CD14-positive monocyte (primary cell): Measurements from ENCODE around the gene POP4. TPM values are rescaled to one million over a fixed set of nuclear protein-coding genes. Genes with fewer than 3 reads are reported as not detected.

Experiments used
- DNase-seq, 3 donors: peaks; one replicate each; pipeline ENCODE4 v3.0.0-alpha.2; 2011 to 2022
- H2AFZ ChIP-seq: 2 replicates; pipeline ENCODE4 v1.6.0; 2012; ENCODE audit warnings: mild to moderate bottlenecking, low read depth, low read length, inconsistent platforms; ENCODE audit not compliant: insufficient read depth, poor library complexity, severe bottlenecking
- H3K27ac ChIP-seq, 2 donors: 1 replicate in 1 of 2; 2 replicates in 1 of 2; pipeline ENCODE4 v1.5.1; 2012 to 2013; ENCODE audit warnings: low read length in 2 of 2, control low read depth in 1 of 2, inconsistent platforms in 1 of 2, low read depth in 1 of 2, mild to moderate bottlenecking in 1 of 2
- H3K27me3 ChIP-seq, 2 donors: one replicate each; pipeline versions ENCODE4 v1.6.0 to v1.6.1; 2011 to 2013; ENCODE audit warnings: low read length in 2 of 2; ENCODE audit not compliant: control insufficient read depth in 2 of 2, insufficient read depth in 2 of 2
- H3K36me3 ChIP-seq, 2 donors: replicated peaks in 1 of 2; 1 replicate in 1 of 2; 2 replicates in 1 of 2; pipeline versions ENCODE4 v1.5.1 to v1.6.1; 2012 to 2013; ENCODE audit warnings: low read length in 2 of 2, control low read depth in 1 of 2, inconsistent platforms in 1 of 2, mild to moderate bottlenecking in 1 of 2; ENCODE audit not compliant: insufficient read depth in 2 of 2, control insufficient read depth in 1 of 2
- H3K4me1 ChIP-seq, 2 donors: 1 replicate in 1 of 2; 2 replicates in 1 of 2; pipeline versions ENCODE4 v1.5.1 to v1.6.1; 2012 to 2013; ENCODE audit warnings: low read length in 2 of 2, control low read depth in 1 of 2, inconsistent platforms in 1 of 2, mild to moderate bottlenecking in 1 of 2, moderate library complexity in 1 of 2; ENCODE audit not compliant: insufficient read depth in 2 of 2, control insufficient read depth in 1 of 2
- H3K4me2 ChIP-seq: replicated peaks from 2 replicates; pipeline ENCODE3; 2012; ENCODE audit warnings: low read length, moderate library complexity, mild to moderate bottlenecking; ENCODE audit not compliant: poor library complexity, severe bottlenecking; ENCODE audit errors: extremely low read depth
- H3K4me3 ChIP-seq, 3 experiments: fragments of 200-600 bp in 1 of 3; sonication (generic) in 1 of 3; replicated peaks in 1 of 3; 1 replicate in 2 of 3; 2 replicates in 1 of 3; pipeline ENCODE4 v1.5.1; 2011 to 2013; ENCODE audit warnings: low read length in 3 of 3, mild to moderate bottlenecking in 3 of 3, control low read depth in 2 of 3, low read depth in 2 of 3, inconsistent platforms in 1 of 3, moderate library complexity in 1 of 3
- H3K79me2 ChIP-seq: 2 replicates; pipeline ENCODE4 v1.6.0; 2012; ENCODE audit warnings: mild to moderate bottlenecking, control low read depth, inconsistent platforms, low read length, moderate library complexity; ENCODE audit not compliant: insufficient read depth
- H3K9ac ChIP-seq: 2 replicates; pipeline ENCODE4 v1.6.0; 2017; ENCODE audit warnings: low read length, mild to moderate bottlenecking; ENCODE audit not compliant: insufficient read depth, poor library complexity, severe bottlenecking
- H3K9me3 ChIP-seq, 2 donors: replicated peaks in 1 of 2; 1 replicate in 1 of 2; 2 replicates in 1 of 2; pipeline versions ENCODE4 v1.5.1 to v1.6.1; 2012 to 2013; ENCODE audit warnings: low read length in 2 of 2, control low read depth in 1 of 2; ENCODE audit not compliant: control insufficient read depth in 1 of 2, insufficient read depth in 1 of 2
- H4K20me1 ChIP-seq: 2 replicates; pipeline ENCODE4 v1.6.0; 2012; ENCODE audit warnings: mild to moderate bottlenecking, low read length, control low read depth, moderate library complexity; ENCODE audit not compliant: insufficient read depth
- H3K27ac Mint-ChIP-seq, 7 donors: one replicate each; pipeline ENCODE4 v1.8.0; 2020; ENCODE audit warnings: mild to moderate bottlenecking in 7 of 7, mixed read lengths in 7 of 7, moderate library complexity in 6 of 7, inconsistent platforms in 2 of 7
- H3K27me3 Mint-ChIP-seq, 3 donors: one replicate each; pipeline ENCODE4 v1.8.0; 2021 to 2022; ENCODE audit warnings: low read depth in 3 of 3, mild to moderate bottlenecking in 3 of 3, mixed read lengths in 3 of 3, moderate library complexity in 3 of 3, inconsistent platforms in 1 of 3
- H3K36me3 Mint-ChIP-seq, 2 donors: one replicate each; pipeline ENCODE4 v1.8.0; 2020; ENCODE audit warnings: mixed read lengths in 2 of 2, inconsistent platforms in 1 of 2, mild to moderate bottlenecking in 1 of 2
- H3K4me1 Mint-ChIP-seq: one replicate; pipeline ENCODE4 v1.8.0; 2020; ENCODE audit warnings: mild to moderate bottlenecking, mixed read lengths
- H3K4me3 Mint-ChIP-seq, 2 donors: one replicate each; pipeline ENCODE4 v1.8.0; 2020; ENCODE audit warnings: mild to moderate bottlenecking in 2 of 2, mixed read lengths in 2 of 2, moderate library complexity in 1 of 2
- H3K9me3 Mint-ChIP-seq, 7 donors: one replicate each; pipeline ENCODE4 v1.8.0; 2020 to 2022; ENCODE audit warnings: mixed read lengths in 7 of 7, mild to moderate bottlenecking in 6 of 7, moderate library complexity in 6 of 7, inconsistent platforms in 2 of 7
- CTCF ChIP-seq: fragments of 200-600 bp; IDR thresholded peaks from one replicate; pipeline ENCODE4 v1.8.0; 2022; ENCODE audit warnings: antibody characterized with exemption, mild to moderate bottlenecking
- WGBS: methylation state at CpG from one replicate; pipeline ENCODE4 v1.1.5; 2013; ENCODE audit warnings: missing lambda C conversion rate; ENCODE audit not compliant: insufficient coverage; 5-methylcytosine and 5-hydroxymethylcytosine counted together
- intact Hi-C, 2 donors: fragments of 100-400 bp; cut with micrococcal nuclease; formaldehyde crosslinking; loops; one replicate each; pipeline versions ENCODE4 v1.15.0 to v1.15.1; 2023
- polyA plus RNA-seq, 3 donors: library from polyadenylated mRNA; depleted of rRNA in 1 of 3; unstranded in 2 of 3; stranded (reverse) in 1 of 3; fragments of 300-500 nt in 2 of 3; fragments of >200 nt in 1 of 3; fragmentation: Illumina TruSeq in 2 of 3; gene quantifications; 1 replicate in 2 of 3; 2 replicates in 1 of 3; pipeline ENCODE4 v1.2.3, GENCODE V29; 2012 to 2021

POP4 gene
- polyA plus RNA-seq, 3 donors: 49.9 to 162 (median 161) TPM

- Mint-ChIP-seq H3K9me3 (peaks cover 0 to 2% (median 0%) of the 10 kb centered on the region in 7 donors), H3K4me3 (peak overlapping the region; percentile 72 to 86), H3K27me3 (peaks cover 3 to 24% (median 13%) of the 10 kb centered on the region in 3 donors), H3K27ac (no peak overlapping the region), H3K36me3 (no peaks in the 10 kb centered on the region), H3K4me1 (peaks cover 20% of the 10 kb centered on the region)
- H3K4me3 ChIP-seq: peak overlapping the region; percentile 29 to 79 (median 41)
- H2AFZ ChIP-seq: peak overlapping the region; percentile 91
- peak overlapping the region; percentile 53 for H3K9ac ChIP-seq
- peaks cover 0 to 11% of the 10 kb centered on the region in 2 donors for H3K27me3 ChIP-seq
- H3K27ac ChIP-seq: no peak overlapping the region
- peaks cover 10 to 16% of the 10 kb centered on the region in 2 donors for H3K4me1 ChIP-seq
- H3K9me3 ChIP-seq: no peaks in the 10 kb centered on the region
- no peaks in the 10 kb centered on the region for H3K36me3 ChIP-seq
- intact Hi-C loops: loop anchor here (5.0 kb wide), 1 partner anchor 52 kb away; no protein-coding TSS in a partner anchor
- no peak for TF ChIP-seq CTCF
- H3K79me2 ChIP-seq: no peaks in the 10 kb centered on the region
- WGBS: 15% methylated on average over 20 of the region's 22 CpGs
- no peaks in the 10 kb centered on the region for H4K20me1 ChIP-seq
- no peak for DNase-seq
- peak overlapping the region; percentile 98 for H3K4me2 ChIP-seq
Observed at GRCh38 chr19:29664753-29665214, 58.7 kb downstream of the POP4 start.

GRCh38 chr19:29665215-29665825, 59.2 kb downstream of the POP4 start, which contains the start of gene PLEKHF1:
Gene PLEKHF1 (plus strand): TSS chr19:29665461. CDS start chr19:29673840, 8,379 bp downstream.
- Mint-ChIP-seq H3K9me3 (peaks cover 0 to 2% (median 0%) of the 10 kb centered on the region in 7 donors), H3K4me1 (peaks cover 20% of the 10 kb centered on the region), H3K36me3 (no peaks in the 10 kb centered on the region), H3K27ac (peak within 1 kb of the TSS in 4 of 7 donors; percentile 11 to 66 (median 20)), H3K4me3 (peak within 1 kb of the TSS; percentile 72 to 86), H3K27me3 (peaks cover 3 to 24% (median 12%) of the 10 kb centered on the region in 3 donors)
- Histone ChIP-seq H3K9me3 (no peaks in the 10 kb centered on the region), H4K20me1 (no peaks in the 10 kb centered on the region), H3K4me2 (peak within 1 kb of the TSS; percentile 98), H3K79me2 (no peaks in the 10 kb centered on the region), H3K9ac (peak within 1 kb of the TSS; percentile 53), H3K27ac (no peak within 1 kb of the TSS), H3K4me1 (peaks cover 10 to 16% of the 10 kb centered on the region in 2 donors), H3K36me3 (no peaks in the 10 kb centered on the region), H3K4me3 (peak within 1 kb of the TSS; percentile 46 to 79 (median 47)), H2AFZ (peak within 1 kb of the TSS; percentile 91), H3K27me3 (peaks cover 0 to 11% of the 10 kb centered on the region in 2 donors)
- DNase-seq: peak; percentile 68 to 75 (median 75)
- under 1% methylated on average over 75 of the region's 75 CpGs for WGBS
- intact Hi-C loops: loop anchor here (5.0 kb wide), 1 partner anchor 53 kb away; no protein-coding TSS in a partner anchor
- no peak for TF ChIP-seq CTCF
